NK-92 treated with Interleukin-12 subunit alpha and Interleukin-12 subunit beta, amount 100 ng/mL, for 24 hours (cell line): ENCODE measurements around the gene LETM1.

Experiments
- DNase-seq: peaks from one replicate; lab custom pipeline; 2025; lab: John Stamatoyannopoulos, UW

Gene LETM1

DNA sequence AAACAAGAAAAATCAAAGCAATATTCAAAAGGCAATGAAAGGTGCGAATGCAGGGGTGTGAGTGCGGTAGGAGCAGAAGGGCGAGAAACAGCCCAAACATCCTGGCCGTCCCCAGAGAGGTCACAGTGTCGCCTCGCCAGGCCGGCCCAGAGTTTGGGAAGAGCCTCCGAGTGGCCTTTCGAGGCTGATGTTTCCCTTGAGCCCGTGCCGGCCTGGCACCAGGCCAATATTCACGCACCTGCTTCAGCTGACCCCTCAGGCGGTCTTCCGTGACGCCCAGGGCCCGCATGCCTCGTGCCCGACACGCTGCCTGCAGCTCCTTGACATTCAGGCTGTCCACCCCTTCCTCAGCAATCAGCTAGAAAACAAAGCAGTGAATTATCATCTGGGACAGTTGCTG, 30.6 kb downstream of the LETM1 start:
- DNase-seq = no peak

DNA sequence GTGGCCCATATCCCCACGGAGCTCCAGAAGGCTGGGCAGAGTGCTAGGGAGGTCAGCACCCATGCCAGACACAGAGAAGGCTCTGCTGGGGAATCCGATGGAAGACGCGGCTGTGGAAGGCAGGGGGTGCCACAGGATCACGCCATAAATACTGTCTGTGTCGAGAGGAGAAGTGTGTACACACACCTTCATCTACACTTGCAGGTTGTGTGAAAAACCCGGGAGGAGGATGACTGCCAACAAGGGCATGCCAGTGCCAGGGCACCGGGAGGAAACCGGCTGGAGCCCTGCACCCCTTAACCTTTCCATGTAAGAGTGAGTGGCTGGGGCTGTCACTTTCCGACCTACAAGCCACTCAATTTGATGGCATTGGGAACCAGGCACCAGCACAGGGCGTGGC, 31.2 kb downstream of the LETM1 start:
- DNase-seq = no peak

GRCh38 chr4:1823545-1823932, 32.4 kb downstream of the LETM1 start:
- no peak for DNase-seq

DNA sequence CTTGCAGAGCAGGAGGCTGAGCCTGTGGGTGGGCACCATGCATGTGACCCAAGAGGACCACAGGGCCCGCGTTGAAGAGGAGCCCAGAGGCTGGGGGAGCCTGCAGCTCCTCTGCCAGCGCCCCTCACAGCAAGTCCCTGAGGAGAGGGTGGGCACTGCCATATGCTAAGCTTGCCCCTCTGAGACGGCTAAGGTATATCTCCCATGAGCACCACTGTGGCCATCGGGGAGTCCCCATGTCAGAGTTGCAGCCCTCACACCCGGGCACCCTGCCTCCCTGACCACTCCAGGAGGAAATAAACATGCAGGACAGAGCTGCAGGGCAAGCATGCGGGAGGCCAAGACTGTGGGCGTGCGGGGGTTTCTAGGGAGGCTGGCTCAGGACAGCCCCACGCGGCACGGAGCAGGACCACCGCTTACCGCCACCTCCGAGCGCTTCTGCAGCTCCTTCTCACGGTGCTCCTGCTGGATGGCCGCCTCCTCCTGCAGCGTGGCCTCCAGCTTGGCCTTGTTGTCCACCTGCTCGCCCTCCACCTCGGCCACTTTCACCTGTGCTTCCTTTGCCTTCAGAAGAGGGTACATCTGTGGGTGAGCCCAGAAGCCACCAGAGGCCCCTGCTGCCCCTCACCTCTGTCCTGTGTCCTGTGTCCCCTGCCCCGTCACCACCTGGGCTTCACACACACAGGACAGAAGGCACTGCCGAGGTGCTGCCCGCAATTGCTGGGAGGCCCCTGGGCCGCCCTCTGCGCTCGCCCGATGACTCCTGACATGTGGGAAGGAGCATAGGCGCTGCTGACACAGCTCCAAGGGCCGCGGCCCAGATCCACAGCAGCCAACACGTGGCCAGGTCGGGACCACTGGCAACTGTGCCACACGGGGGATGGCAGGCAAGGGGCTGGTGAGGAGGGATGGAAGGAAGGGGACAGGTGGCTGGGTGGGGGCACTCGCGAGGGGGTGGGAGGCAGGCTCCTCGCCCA, 33.1 kb downstream of the LETM1 start:
- no peak for DNase-seq

- no peak for DNase-seq
Measured at GRCh38 chr4:1821679-1822567, 34.0 kb downstream of the LETM1 start.

GRCh38 chr4:1819816-1820215, 36.1 kb downstream of the LETM1 start:
- DNase-seq = no peak

- no peak for DNase-seq
Measured at GRCh38 chr4:1819284-1819683, 36.7 kb downstream of the LETM1 start.

DNA sequence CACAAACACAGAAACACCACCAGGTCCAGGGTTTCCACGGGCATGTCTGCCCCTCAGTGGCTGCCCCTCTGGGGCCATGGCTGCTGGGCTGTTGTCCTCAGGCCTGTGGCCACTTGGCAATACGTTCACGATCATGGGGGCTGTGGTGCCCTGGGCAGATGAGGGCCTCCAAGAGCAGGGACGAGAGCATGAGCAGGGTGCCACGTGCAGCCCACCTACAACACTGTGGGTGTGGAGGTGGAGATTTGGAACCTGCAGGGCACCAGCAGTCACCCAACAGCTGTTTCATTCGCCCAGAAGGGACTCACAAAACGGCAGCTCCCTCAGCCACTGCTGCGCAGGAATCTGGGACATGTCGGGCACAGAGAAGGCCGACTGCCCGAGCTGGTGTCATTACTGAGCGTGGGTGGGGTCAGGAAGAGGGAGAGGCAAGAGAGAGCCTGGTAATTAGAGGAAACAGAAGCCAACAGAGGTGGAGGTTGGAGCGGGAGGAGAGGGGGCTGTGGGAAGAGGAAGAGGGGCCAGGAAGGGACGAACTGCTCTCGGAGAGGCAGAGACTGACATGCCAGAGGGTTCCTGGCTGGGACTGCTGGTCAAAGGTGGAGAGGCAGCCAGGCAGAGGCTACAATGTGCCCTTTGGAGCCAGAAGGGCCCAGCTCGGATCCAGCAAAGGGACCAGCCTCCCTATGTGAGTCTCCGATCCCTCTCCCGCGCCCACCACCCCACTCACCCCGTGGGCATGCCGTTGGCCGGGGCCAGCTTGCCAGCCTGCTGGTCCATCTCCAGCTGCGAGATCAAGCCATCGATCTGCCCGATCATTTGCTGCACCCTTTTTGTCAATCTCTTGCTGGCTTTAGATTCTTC, 39.7 kb downstream of the LETM1 start:
- DNase-seq = no peak

- DNase-seq = no peak
Measured at GRCh38 chr4:1815096-1815996, 40.6 kb downstream of the LETM1 start.

GRCh38 chr4:1814453-1814852, 41.5 kb downstream of the LETM1 start:
- no peak for DNase-seq

- DNase-seq = no peak
Measured at GRCh38 chr4:1813915-1814314, 42.0 kb downstream of the LETM1 start.

- DNase-seq = no peak
Measured at GRCh38 chr4:1813231-1813630, 42.7 kb downstream of the LETM1 start.

GRCh38 chr4:1812720-1813119, 43.2 kb downstream of the LETM1 start:
- no peak for DNase-seq

DNA sequence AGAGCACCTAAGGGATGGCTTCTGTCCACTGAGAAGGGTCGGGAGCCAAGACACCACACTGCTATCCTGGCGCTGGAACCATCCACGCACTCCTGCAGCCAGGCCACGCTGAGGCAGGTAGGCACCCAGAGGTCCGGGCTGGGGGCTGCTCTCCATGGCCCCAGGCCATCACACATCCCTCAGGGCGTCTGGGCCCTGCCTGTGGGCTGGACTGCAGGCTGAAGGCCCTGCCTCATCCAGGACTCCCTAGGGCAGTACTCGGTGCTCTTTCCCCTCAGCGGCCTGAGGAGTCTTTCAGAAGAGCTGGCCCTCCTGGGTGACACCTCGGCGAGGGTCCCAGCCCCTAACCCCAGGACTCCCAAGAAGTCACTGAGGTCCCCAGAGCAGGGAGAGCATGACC, 45.2 kb downstream of the LETM1 start:
- DNase-seq = no peak

- peak; percentile 11 for DNase-seq
Measured at GRCh38 chr4:1809754-1810502, 46.0 kb downstream of the LETM1 start.

GRCh38 chr4:1808851-1809753, 46.9 kb downstream of the LETM1 start:
- no peak for DNase-seq

DNA sequence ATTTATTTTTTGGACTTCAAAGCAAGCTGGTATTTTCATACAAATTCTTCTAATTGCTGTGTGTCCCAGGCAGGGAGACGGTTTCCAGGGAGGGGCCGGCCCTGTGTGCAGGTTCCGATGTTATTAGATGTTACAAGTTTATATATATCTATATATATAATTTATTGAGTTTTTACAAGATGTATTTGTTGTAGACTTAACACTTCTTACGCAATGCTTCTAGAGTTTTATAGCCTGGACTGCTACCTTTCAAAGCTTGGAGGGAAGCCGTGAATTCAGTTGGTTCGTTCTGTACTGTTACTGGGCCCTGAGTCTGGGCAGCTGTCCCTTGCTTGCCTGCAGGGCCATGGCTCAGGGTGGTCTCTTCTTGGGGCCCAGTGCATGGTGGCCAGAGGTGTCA, 47.6 kb downstream of the LETM1 start:
- DNase-seq = no peak

DNA sequence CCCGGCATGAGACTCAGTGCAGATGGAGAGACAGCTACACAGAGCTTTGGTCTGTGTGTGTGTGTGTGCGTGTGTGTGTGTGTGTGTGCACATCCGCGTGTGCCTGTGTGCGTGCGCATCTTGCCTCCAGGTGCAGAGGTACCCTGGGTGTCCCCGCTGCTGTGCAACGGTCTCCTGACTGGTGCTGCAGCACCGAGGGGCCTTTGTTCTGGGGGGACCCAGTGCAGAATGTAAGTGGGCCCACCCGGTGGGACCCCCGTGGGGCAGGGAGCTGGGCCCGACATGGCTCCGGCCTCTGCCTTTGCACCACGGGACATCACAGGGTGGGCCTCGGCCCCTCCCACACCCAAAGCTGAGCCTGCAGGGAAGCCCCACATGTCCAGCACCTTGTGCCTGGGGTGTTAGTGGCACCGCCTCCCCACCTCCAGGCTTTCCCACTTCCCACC, 48.6 kb downstream of the LETM1 start:
- DNase-seq = no peak
